HL-60 (cell line): ENCODE data around the gene TMEM128.
A peak's percentile ranks its signal among the peaks of the same experiment; 100 is the strongest.

ENCODE experiments used
- DNase-seq, 2 experiments: peaks; one replicate each; pipeline ENCODE4 v3.0.0-alpha.2; 2010 to 2020; ENCODE audit warnings: low read depth in 1 of 2, low spot score in 1 of 2
- H3K27ac ChIP-seq: fragments of 250-450 bp; sonication (Bioruptor Pico); replicated peaks from 2 replicates; pipeline ENCODE4 v1.5.1; 2020; ENCODE audit warnings: mild to moderate bottlenecking, moderate library complexity
- H3K27me3 ChIP-seq: fragments of 250-450 bp; sonication (Bioruptor Pico); 2 replicates; pipeline ENCODE4 v1.5.1; 2021; ENCODE audit warnings: mild to moderate bottlenecking, moderate library complexity; ENCODE audit not compliant: insufficient read depth, poor library complexity, severe bottlenecking
- H3K4me3 ChIP-seq: replicated peaks from 2 replicates; pipeline ENCODE4 v1.5.1; 2011; ENCODE audit warnings: mild to moderate bottlenecking, control low read depth, low read length; ENCODE audit not compliant: insufficient read depth
- CTCF ChIP-seq: IDR thresholded peaks from one replicate; pipeline ENCODE4 v1.5.1; 2011; ENCODE audit warnings: low read length, control low read depth, inconsistent platforms; ENCODE audit not compliant: insufficient read depth
- GABPA ChIP-seq: IDR thresholded peaks from 2 replicates; pipeline ENCODE4 v1.6.1; 2012; ENCODE audit warnings: low read depth
- POLR2AphosphoS5 ChIP-seq: IDR thresholded peaks from 2 replicates; pipeline ENCODE4 v1.6.1; 2012; ENCODE audit warnings: low read depth
- REST ChIP-seq: IDR thresholded peaks from 2 replicates; pipeline ENCODE4 v1.6.1; 2012; ENCODE audit warnings: low read depth; ENCODE audit not compliant: insufficient replicate concordance
- SPI1 ChIP-seq: IDR thresholded peaks from 2 replicates; pipeline ENCODE4 v1.6.1; 2012; ENCODE audit warnings: low read depth, mild to moderate bottlenecking, borderline replicate concordance

The TMEM128 gene

GRCh38 chr4:4277531-4277930, 29.5 kb upstream of the TMEM128 start:
- DNase-seq = no peak
- TF ChIP-seq GABPA (no peak), CTCF (no peak), POLR2AphosphoS5 (no peak), REST (no peak)
- no peaks in the 10 kb centered on the region for H3K27me3 ChIP-seq

GRCh38 chr4:4274226-4274625, 26.2 kb upstream of the TMEM128 start:
- Histone ChIP-seq H3K4me3 (no peak overlapping the region), H3K27me3 (no peaks in the 10 kb centered on the region), H3K27ac (no peak overlapping the region)
- TF ChIP-seq GABPA = no peak
- no peak for DNase-seq

More at GRCh38 chr4:4277531-4277930, 29.5 kb upstream of the TMEM128 start:
- Histone ChIP-seq H3K27ac (no peak overlapping the region), H3K4me3 (no peak overlapping the region)

GRCh38 chr4:4271912-4272311, 23.9 kb upstream of the TMEM128 start:
- H3K4me3 ChIP-seq = no peak overlapping the region
- no peak overlapping the region for H3K27ac ChIP-seq
- H3K27me3 ChIP-seq = no peaks in the 10 kb centered on the region
- no peak for DNase-seq
- TF ChIP-seq POLR2AphosphoS5 (no peak), SPI1 (no peak)

GRCh38 chr4:4270529-4270928, 22.5 kb upstream of the TMEM128 start:
- H3K4me3 ChIP-seq = no peak overlapping the region
- H3K27me3 ChIP-seq = no peaks in the 10 kb centered on the region
- peak in 1 of 2 experiments; percentile 31 for DNase-seq
- TF ChIP-seq REST (no peak), SPI1 (no peak), GABPA (no peak), CTCF (no peak), POLR2AphosphoS5 (no peak)
- H3K27ac ChIP-seq = no peak overlapping the region

- no peak overlapping the region for H3K27ac ChIP-seq
- no peak for TF ChIP-seq SPI1
- no peak for TF ChIP-seq GABPA
- H3K4me3 ChIP-seq = no peak overlapping the region
- no peak for DNase-seq
- no peaks in the 10 kb centered on the region for H3K27me3 ChIP-seq
Measured at GRCh38 chr4:4269856-4270255, 21.8 kb upstream of the TMEM128 start.
